Natural killer cell (primary cell): ENCODE results near the gene RNF34. TPM values are rescaled to one million over a fixed set of nuclear protein-coding genes. Genes with fewer than 3 reads are reported as not detected.

Source experiments
- ATAC-seq, 3 donors: fragments of 150-1000 bp in 2 of 3; fragments of 200-7000 bp in 1 of 3; cut with Tn5 transposase; 1 replicate in 1 of 3; 2 replicates in 2 of 3; pipeline ENCODE4 v1.10.0; 2021; ENCODE audit warnings: mild to moderate bottlenecking in 2 of 3, moderate library complexity in 2 of 3
- DNase-seq, 2 donors: peaks; one replicate each; pipeline versions ENCODE4 v3.0.0 to v3.0.0-alpha.2; 2013 to 2021; ENCODE audit warnings: mixed read lengths in 1 of 2
- H3K27ac ChIP-seq: one replicate; pipeline ENCODE4 v1.5.1; 2013; ENCODE audit warnings: mild to moderate bottlenecking, low read length
- H3K27me3 ChIP-seq: one replicate; pipeline ENCODE4 v1.6.1; 2013; ENCODE audit warnings: low read length; ENCODE audit not compliant: control insufficient read depth, insufficient read depth
- H3K36me3 ChIP-seq: one replicate; pipeline ENCODE4 v1.6.1; 2013; ENCODE audit warnings: low read length; ENCODE audit not compliant: control insufficient read depth, insufficient read depth
- H3K4me1 ChIP-seq: one replicate; pipeline ENCODE4 v1.6.1; 2013; ENCODE audit warnings: low read length; ENCODE audit not compliant: control insufficient read depth, insufficient read depth
- H3K4me3 ChIP-seq: one replicate; pipeline ENCODE4 v1.5.1; 2013; ENCODE audit warnings: low read length
- H3K9me3 ChIP-seq: one replicate; pipeline ENCODE4 v1.6.1; 2013; ENCODE audit warnings: low read length; ENCODE audit not compliant: control insufficient read depth, insufficient read depth
- H3K27ac Mint-ChIP-seq, 2 donors: one replicate each; pipeline ENCODE4 v1.8.0; 2022; ENCODE audit warnings: mild to moderate bottlenecking in 2 of 2, mixed read lengths in 2 of 2, moderate library complexity in 1 of 2
- H3K27me3 Mint-ChIP-seq, 2 donors: one replicate each; pipeline ENCODE4 v1.8.0; 2022; ENCODE audit warnings: low read depth in 2 of 2, mixed read lengths in 2 of 2
- H3K36me3 Mint-ChIP-seq: one replicate; pipeline ENCODE4 v1.8.0; 2022; ENCODE audit warnings: mixed read lengths
- H3K4me1 Mint-ChIP-seq, 2 donors: one replicate each; pipeline ENCODE4 v1.8.0; 2022; ENCODE audit warnings: mixed read lengths in 2 of 2
- H3K4me3 Mint-ChIP-seq: one replicate; pipeline ENCODE4 v1.8.0; 2022; ENCODE audit warnings: mild to moderate bottlenecking, moderate library complexity, mixed read lengths
- H3K9me3 Mint-ChIP-seq, 2 donors: one replicate each; pipeline ENCODE4 v1.8.0; 2022; ENCODE audit warnings: mixed read lengths in 2 of 2
- WGBS: methylation state at CpG from one replicate; pipeline ENCODE4 v1.1.7; 2013; ENCODE audit warnings: missing lambda C conversion rate; ENCODE audit not compliant: insufficient coverage; 5-methylcytosine and 5-hydroxymethylcytosine counted together
- intact Hi-C: fragments of 100-400 bp; cut with micrococcal nuclease; formaldehyde crosslinking; loops from one replicate; pipeline ENCODE4 v1.14.2; 2022
- total RNA-seq, 4 donors: library from RNA; stranded (reverse); fragments of 120-200 nt in 1 of 4; gene quantifications; one replicate each; pipeline versions ENCODE4 v1.2.3 to v1.2.4, GENCODE V29; 2013 to 2022
- TF ChIP-seq, protein P1 (sequence below): fragments of 200-600 bp; IDR thresholded peaks from one replicate; pipeline ENCODE4 v1.8.0; 2022; ENCODE audit warnings: antibody characterized with exemption

RNF34 gene
- total RNA-seq, 3 donors from 2014 or later (not counting 1 experiment from before 2014, with no cell fraction given) = 62.3 to 78.4 (median 73.4) TPM

GRCh38 chr12:121405211-121405610, 5.3 kb downstream of the RNF34 start:
- Mint-ChIP-seq H3K4me1 (peaks cover 30 to 37% of the 10 kb centered on the region in 2 donors), H3K4me3 (no peak overlapping the region), H3K27ac (no peak overlapping the region), H3K27me3 (no peaks in the 10 kb centered on the region), H3K9me3 (no peaks in the 10 kb centered on the region), H3K36me3 (peaks cover 6% of the 10 kb centered on the region)
- no peak for DNase-seq
- ATAC-seq = no peak
- TF ChIP-seq, protein P1, sequence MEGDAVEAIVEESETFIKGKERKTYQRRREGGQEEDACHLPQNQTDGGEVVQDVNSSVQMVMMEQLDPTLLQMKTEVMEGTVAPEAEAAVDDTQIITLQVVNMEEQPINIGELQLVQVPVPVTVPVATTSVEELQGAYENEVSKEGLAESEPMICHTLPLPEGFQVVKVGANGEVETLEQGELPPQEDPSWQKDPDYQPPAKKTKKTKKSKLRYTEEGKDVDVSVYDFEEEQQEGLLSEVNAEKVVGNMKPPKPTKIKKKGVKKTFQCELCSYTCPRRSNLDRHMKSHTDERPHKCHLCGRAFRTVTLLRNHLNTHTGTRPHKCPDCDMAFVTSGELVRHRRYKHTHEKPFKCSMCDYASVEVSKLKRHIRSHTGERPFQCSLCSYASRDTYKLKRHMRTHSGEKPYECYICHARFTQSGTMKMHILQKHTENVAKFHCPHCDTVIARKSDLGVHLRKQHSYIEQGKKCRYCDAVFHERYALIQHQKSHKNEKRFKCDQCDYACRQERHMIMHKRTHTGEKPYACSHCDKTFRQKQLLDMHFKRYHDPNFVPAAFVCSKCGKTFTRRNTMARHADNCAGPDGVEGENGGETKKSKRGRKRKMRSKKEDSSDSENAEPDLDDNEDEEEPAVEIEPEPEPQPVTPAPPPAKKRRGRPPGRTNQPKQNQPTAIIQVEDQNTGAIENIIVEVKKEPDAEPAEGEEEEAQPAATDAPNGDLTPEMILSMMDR = no peak
- H3K27ac ChIP-seq = no peak overlapping the region
- H3K4me1 ChIP-seq = peaks cover 8% of the 10 kb centered on the region
- no peaks in the 10 kb centered on the region for H3K9me3 ChIP-seq
- H3K27me3 ChIP-seq = no peaks in the 10 kb centered on the region
- intact Hi-C loops = no loop called here
- H3K4me3 ChIP-seq = no peak overlapping the region
- 100% methylated on average over 2 of the region's 2 CpGs for WGBS
- peaks cover 37% of the 10 kb centered on the region for H3K36me3 ChIP-seq

GRCh38 chr12:121413917-121414316, 14.0 kb downstream of the RNF34 start:
- no CpG with 5 or more reads among the region's 1 CpG for WGBS
- Mint-ChIP-seq H3K27me3 (no peaks in the 10 kb centered on the region), H3K9me3 (no peaks in the 10 kb centered on the region), H3K4me1 (peaks cover 4 to 15% of the 10 kb centered on the region in 2 donors), H3K27ac (peak overlapping the region in 1 of 2 donors; percentile 46), H3K36me3 (peaks cover 9% of the 10 kb centered on the region), H3K4me3 (no peak overlapping the region)
- Histone ChIP-seq H3K27ac (no peak overlapping the region), H3K9me3 (no peaks in the 10 kb centered on the region), H3K4me3 (no peak overlapping the region), H3K36me3 (peaks cover 41% of the 10 kb centered on the region), H3K27me3 (no peaks in the 10 kb centered on the region), H3K4me1 (no peaks in the 10 kb centered on the region)
- DNase-seq (no peak), ATAC-seq (no peak)
- TF ChIP-seq, protein P1 = no peak
- intact Hi-C loops = no loop called here

DNA sequence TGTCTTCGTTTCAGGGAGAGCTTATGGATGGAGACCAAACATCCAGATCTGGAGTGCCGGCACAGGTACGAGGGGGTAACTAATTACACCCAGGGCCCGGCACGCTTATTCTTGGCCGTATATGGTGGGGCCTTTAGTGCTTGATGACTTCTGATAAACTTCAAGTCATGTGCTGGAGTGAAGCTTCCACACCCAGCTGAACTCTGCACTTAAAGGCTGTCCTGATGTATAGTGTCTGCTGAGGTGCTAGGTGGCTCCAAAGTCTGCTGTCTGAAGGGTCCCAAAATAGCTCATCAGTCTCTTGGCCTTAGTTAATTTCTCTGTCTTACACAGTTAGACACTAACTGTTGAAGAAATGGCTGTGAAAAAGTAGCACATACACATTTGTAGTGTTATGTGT, 17.9 kb downstream of the RNF34 start:
- H3K27me3 Mint-ChIP-seq = no peaks in the 10 kb centered on the region
- TF ChIP-seq, protein P1 = no peak
- no peak for ATAC-seq

GRCh38 chr12:121420109-121420508, 20.2 kb downstream of the RNF34 start:
- intact Hi-C loops = no loop called here
- no peaks in the 10 kb centered on the region for H3K9me3 ChIP-seq
- ATAC-seq = no peak
- Mint-ChIP-seq H3K36me3 (peaks cover 15% of the 10 kb centered on the region), H3K27ac (peak overlapping the region; percentile 7 to 25), H3K4me1 (peaks cover 4 to 7% of the 10 kb centered on the region in 2 donors), H3K4me3 (no peak overlapping the region), H3K27me3 (no peaks in the 10 kb centered on the region), H3K9me3 (no peaks in the 10 kb centered on the region)
- peaks cover 91% of the 10 kb centered on the region for H3K36me3 ChIP-seq
- no peak overlapping the region for H3K27ac ChIP-seq
- no peak overlapping the region for H3K4me3 ChIP-seq
- no peaks in the 10 kb centered on the region for H3K27me3 ChIP-seq
- TF ChIP-seq, protein P1 = no peak
- 96% methylated on average over 6 of the region's 6 CpGs for WGBS
- no peak for DNase-seq
- peaks cover 2% of the 10 kb centered on the region for H3K4me1 ChIP-seq

More for the DNA sequence above, 17.9 kb downstream of the RNF34 start:
- Histone ChIP-seq H3K27me3 (no peaks in the 10 kb centered on the region), H3K36me3 (peaks cover 72% of the 10 kb centered on the region), H3K4me3 (no peak overlapping the region), H3K9me3 (no peaks in the 10 kb centered on the region), H3K27ac (no peak overlapping the region), H3K4me1 (no peaks in the 10 kb centered on the region)
- H3K27ac Mint-ChIP-seq = peak overlapping the region in 1 of 2 donors; percentile 45
- WGBS = 96% methylated on average over 6 of the region's 6 CpGs
- H3K4me3 Mint-ChIP-seq = no peak overlapping the region
- H3K4me1 Mint-ChIP-seq = peaks cover 4 to 7% of the 10 kb centered on the region in 2 donors
- peaks cover 15% of the 10 kb centered on the region for H3K36me3 Mint-ChIP-seq
- no peaks in the 10 kb centered on the region for H3K9me3 Mint-ChIP-seq
- intact Hi-C loops = no loop called here
- no peak for DNase-seq
